IMR-90 (cell line): ENCODE data around the gene CCNA1. TPM values are rescaled to one million over a fixed set of nuclear protein-coding genes. Genes with fewer than 3 reads are reported as not detected.

Experiments used
- ATAC-seq: fragments of 200-7000 bp; cut with Tn5 transposase; 2 replicates; pipeline ENCODE4 v1.9.1; 2020; ENCODE audit warnings: low read depth, mild to moderate bottlenecking, moderate library complexity
- BruUV-seq: library from RNA; stranded (reverse); fragments of 400-500 nt; replicated peaks from 2 replicates; lab custom pipeline; 2021; lab: Mats Ljungman, UMichigan
- CTCF ChIA-PET: fragments of 300-600 bp; formaldehyde crosslinking; extraction: SDS; loops from one replicate; lab custom pipeline; 2021; ENCODE audit warnings: antibody characterized with exemption; lab: Yijun Ruan, JAX
- POLR2A ChIA-PET: fragments of 300-600 bp; sonication (Branson Sonifier 250); formaldehyde crosslinking; loops from one replicate; lab custom pipeline; 2022; ENCODE audit warnings: antibody characterized with exemption; ENCODE audit not compliant: unreplicated experiment; lab: Charles Lee
- DNase-seq: peaks from one replicate; pipeline ENCODE4 v3.0.0; 2013
- H2AFZ ChIP-seq: replicated peaks from 2 replicates; pipeline ENCODE3; 2013; ENCODE audit warnings: low read length, mild to moderate bottlenecking; ENCODE audit not compliant: poor library complexity
- H2AK5ac ChIP-seq: 2 replicates; pipeline ENCODE4 v1.6.1; 2013; ENCODE audit warnings: low read depth, low read length, inconsistent platforms
- H2AK9ac ChIP-seq: replicated peaks from 2 replicates; pipeline ENCODE3; 2013; ENCODE audit warnings: mild to moderate bottlenecking, low read depth, low read length, moderate library complexity; ENCODE audit not compliant: poor library complexity
- H2BK120ac ChIP-seq: 2 replicates; pipeline ENCODE4 v1.6.1; 2013; ENCODE audit warnings: low read depth, low read length, inconsistent platforms
- H2BK15ac ChIP-seq: 3 replicates; pipeline ENCODE4 v1.6.1; 2013; ENCODE audit warnings: low read depth, low read length, inconsistent platforms
- H2BK20ac ChIP-seq: 2 replicates; pipeline ENCODE4 v1.6.1; 2013; ENCODE audit warnings: low read depth, mild to moderate bottlenecking, inconsistent platforms, low read length, moderate library complexity
- H2BK5ac ChIP-seq: 2 replicates; pipeline ENCODE4 v1.6.1; 2013; ENCODE audit warnings: mild to moderate bottlenecking, low read depth, low read length, inconsistent platforms; ENCODE audit not compliant: poor library complexity, severe bottlenecking
- H3K14ac ChIP-seq: replicated peaks from 2 replicates; pipeline ENCODE4 v1.6.1; 2013; ENCODE audit warnings: low read depth, low read length, inconsistent platforms
- H3K18ac ChIP-seq: 2 replicates; pipeline ENCODE4 v1.6.1; 2013; ENCODE audit warnings: low read depth, low read length, control low read depth
- H3K23ac ChIP-seq: 2 replicates; pipeline ENCODE4 v1.6.1; 2013; ENCODE audit warnings: low read depth, low read length, inconsistent platforms
- H3K27ac ChIP-seq: 2 replicates; pipeline ENCODE4 v1.5.1; 2013; ENCODE audit warnings: mild to moderate bottlenecking, control low read depth, low read length; ENCODE audit not compliant: insufficient read depth
- H3K27me3 ChIP-seq: 2 replicates; pipeline ENCODE4 v1.6.1; 2013; ENCODE audit warnings: low read length; ENCODE audit not compliant: control insufficient read depth, insufficient read depth
- H3K36me3 ChIP-seq: 2 replicates; pipeline ENCODE4 v1.6.1; 2013; ENCODE audit warnings: low read length, mixed read lengths; ENCODE audit not compliant: control insufficient read depth, insufficient read depth
- H3K4ac ChIP-seq: 2 replicates; pipeline ENCODE4 v1.6.1; 2013; ENCODE audit warnings: low read depth, low read length, inconsistent platforms
- H3K4me1 ChIP-seq: 2 replicates; pipeline ENCODE4 v1.6.1; 2013; ENCODE audit warnings: low read length, mixed read lengths; ENCODE audit not compliant: control insufficient read depth, insufficient read depth
- H3K4me2 ChIP-seq: 2 replicates; pipeline ENCODE4 v1.6.1; 2013; ENCODE audit warnings: low read depth, mild to moderate bottlenecking, control low read depth, low read length, moderate library complexity
- H3K4me3 ChIP-seq: 2 replicates; pipeline ENCODE4 v1.5.1; 2013; ENCODE audit warnings: low read depth, mild to moderate bottlenecking, control low read depth, low read length, moderate library complexity; ENCODE audit not compliant: insufficient read depth
- H3K56ac ChIP-seq: 2 replicates; pipeline ENCODE4 v1.6.1; 2013; ENCODE audit warnings: low read length, inconsistent platforms; ENCODE audit not compliant: insufficient read depth; ENCODE audit errors: extremely low read depth
- H3K79me1 ChIP-seq, 2 experiments: 2 replicates each; pipeline ENCODE4 v1.6.1; 2013; ENCODE audit warnings: low read length in 2 of 2, inconsistent platforms in 1 of 2, low read depth in 1 of 2
- H3K9ac ChIP-seq: 2 replicates; pipeline ENCODE4 v1.6.1; 2013; ENCODE audit warnings: low read depth, low read length, control low read depth
- H3K9me1 ChIP-seq: 2 replicates; pipeline ENCODE4 v1.6.1; 2013; ENCODE audit warnings: low read length, inconsistent platforms; ENCODE audit not compliant: insufficient read depth
- H3K9me3 ChIP-seq: 2 replicates; pipeline ENCODE4 v1.6.1; 2013; ENCODE audit warnings: low read length; ENCODE audit not compliant: control insufficient read depth, insufficient read depth
- H4K20me1 ChIP-seq: 2 replicates; pipeline ENCODE4 v1.6.1; 2013; ENCODE audit warnings: low read length, inconsistent platforms; ENCODE audit not compliant: insufficient read depth
- H4K5ac ChIP-seq: 2 replicates; pipeline ENCODE4 v1.6.1; 2013; ENCODE audit warnings: mild to moderate bottlenecking, low read depth, low read length, control low read depth
- H4K8ac ChIP-seq, 2 experiments: 2 replicates each; pipeline ENCODE4 v1.6.1; 2013; ENCODE audit warnings: low read depth in 2 of 2, low read length in 2 of 2, control low read depth in 1 of 2, inconsistent platforms in 1 of 2
- H4K91ac ChIP-seq: 2 replicates; pipeline ENCODE4 v1.6.1; 2013; ENCODE audit warnings: low read depth, low read length, inconsistent platforms; ENCODE audit not compliant: insufficient read depth
- BHLHE40 ChIP-seq: fragments of 150-350 bp; IDR thresholded peaks from 2 replicates; pipeline ENCODE4 v1.6.1; 2016; ENCODE audit warnings: mild to moderate bottlenecking, low read depth, low read length
- CEBPB ChIP-seq: IDR thresholded peaks from 2 replicates; pipeline ENCODE4 v1.6.1; 2012; ENCODE audit warnings: low read depth, low read length, improper control_type of control experiment
- CHD1 ChIP-seq: IDR thresholded peaks from 2 replicates; pipeline ENCODE4 v1.6.1; 2012; ENCODE audit warnings: low read depth, low read length, improper control_type of control experiment
- FOS ChIP-seq: fragments of 150-350 bp; IDR thresholded peaks from 2 replicates; pipeline ENCODE4 v1.6.1; 2016; ENCODE audit warnings: low read depth, low read length
- MAFK ChIP-seq: IDR thresholded peaks from 2 replicates; pipeline ENCODE4 v1.6.1; 2012; ENCODE audit warnings: low read depth, low read length, improper control_type of control experiment
- MAZ ChIP-seq: IDR thresholded peaks from 2 replicates; pipeline ENCODE4 v1.6.1; 2012; ENCODE audit warnings: low read depth, mild to moderate bottlenecking, low read length, improper control_type of control experiment, moderate library complexity, borderline replicate concordance
- MXI1 ChIP-seq: IDR thresholded peaks from 2 replicates; pipeline ENCODE4 v1.6.1; 2012; ENCODE audit warnings: low read depth, mild to moderate bottlenecking, low read length, moderate library complexity, borderline replicate concordance
- NFE2L2 ChIP-seq: fragments of 150-350 bp; IDR thresholded peaks from 2 replicates; pipeline ENCODE4 v1.6.1; 2016; ENCODE audit warnings: low read depth, mild to moderate bottlenecking, low read length
- POLR2A ChIP-seq: IDR thresholded peaks from 2 replicates; pipeline ENCODE4 v1.6.1; 2012; ENCODE audit warnings: mild to moderate bottlenecking, low read depth, low read length
- RAD21 ChIP-seq: IDR thresholded peaks from 2 replicates; pipeline ENCODE4 v1.6.1; 2012; ENCODE audit warnings: low read length, improper control_type of control experiment
- RCOR1 ChIP-seq: IDR thresholded peaks from 2 replicates; pipeline ENCODE4 v1.6.1; 2012; ENCODE audit warnings: mild to moderate bottlenecking, low read length, improper control_type of control experiment; ENCODE audit not compliant: insufficient replicate concordance
- RFX5 ChIP-seq: IDR thresholded peaks from 2 replicates; pipeline ENCODE4 v1.8.0; 2012; ENCODE audit warnings: low read depth, mild to moderate bottlenecking, low read length, moderate library complexity
- SMC3 ChIP-seq: fragments of 150-350 bp; IDR thresholded peaks from 2 replicates; pipeline ENCODE4 v1.6.1; 2016; ENCODE audit warnings: low read depth, mild to moderate bottlenecking, antibody characterized with exemption, low read length, moderate library complexity
- dilution Hi-C: fragments of 300-500 bp; cut with HindIII; formaldehyde crosslinking; loops from one replicate; pipeline ENCODE4 v1.14.3; 2018; ENCODE audit warnings: low sequenced_read_pairs; ENCODE audit not compliant: unreplicated experiment
- in situ Hi-C: fragments of 300-500 bp; cut with MboI; formaldehyde crosslinking; loops from 3 replicates; pipeline ENCODE4 v1.14.3; 2019; ENCODE audit warnings: low sequenced_read_pairs, inconsistent platforms, mixed read lengths
- intact Hi-C: fragments of 100-400 bp; cut with micrococcal nuclease; formaldehyde crosslinking; loops from 2 replicates; pipeline ENCODE4 v1.10.0; 2022
- polyA plus RNA-seq, 3 experiments: library from polyadenylated mRNA; depleted of rRNA; stranded (reverse); fragments of >200 nt; gene quantifications; 2 replicates each; pipeline ENCODE4 v1.2.3, GENCODE V29; 2012; ENCODE audit warnings: low replicate concordance in 1 of 3
- total RNA-seq: library from RNA; depleted of rRNA; stranded (reverse); fragments of >200 nt; gene quantifications from 2 replicates; pipeline ENCODE4 v1.2.3, GENCODE V29; 2012
- TF ChIP-seq, protein P1 (sequence below): fragments of 150-350 bp; IDR thresholded peaks from 2 replicates; pipeline ENCODE4 v1.6.1; 2016; ENCODE audit warnings: low read depth, mild to moderate bottlenecking, low read length, moderate library complexity, borderline replicate concordance
- TF ChIP-seq, protein P2 (sequence below): conservative IDR thresholded peaks from 2 replicates; pipeline ENCODE4 v1.5.1; 2012; ENCODE audit warnings: mild to moderate bottlenecking, low read depth, low read length, improper control_type of control experiment
- TF ChIP-seq, protein P3 (sequence below): fragments of 150-350 bp; IDR thresholded peaks from 2 replicates; pipeline ENCODE4 v1.6.1; 2017; ENCODE audit warnings: mild to moderate bottlenecking, antibody characterized with exemption, low read length, low read depth

CCNA1 gene
- total and polyA plus RNA-seq, 2 of the 4 experiments (the other 2 are of a cell fraction): 0.07 TPM; not detected in 1

DNA sequence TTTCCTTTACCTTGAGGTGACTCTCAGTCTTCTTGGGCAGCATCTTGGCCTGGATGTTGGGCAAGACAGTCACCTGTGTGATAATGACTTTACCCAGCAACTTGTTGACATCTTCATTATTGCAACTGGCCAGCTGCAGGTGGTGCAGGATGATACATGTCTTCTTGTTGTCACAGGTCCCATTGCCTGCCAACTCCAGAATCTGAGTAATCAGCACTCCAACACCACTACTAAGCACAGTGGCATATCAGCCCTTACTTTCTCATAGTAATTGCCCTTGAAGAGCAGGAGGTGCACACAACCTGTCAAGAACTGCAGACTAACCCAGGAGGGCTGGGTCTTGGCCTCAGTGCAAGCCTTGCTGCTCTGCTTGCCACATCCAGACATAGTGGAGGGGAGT, 57.8 kb downstream of the CCNA1 start:
- POLR2A ChIA-PET: no interaction called here
- no peaks in the 10 kb centered on the region for H3K27me3 ChIP-seq
- H4K8ac ChIP-seq: no peak overlapping the region

More for the DNA sequence above, 57.8 kb downstream of the CCNA1 start:
- no peak overlapping the region for H3K4me3 ChIP-seq
- H3K18ac ChIP-seq: no peak overlapping the region
- CTCF ChIA-PET: no interaction called here
- no peak overlapping the region for H3K23ac ChIP-seq
- no peaks in the 10 kb centered on the region for H3K36me3 ChIP-seq
- no peak overlapping the region for H4K5ac ChIP-seq
- H3K9me3 ChIP-seq: no peaks in the 10 kb centered on the region
- no peak overlapping the region for H2BK15ac ChIP-seq
- H3K9ac ChIP-seq: no peak overlapping the region
- no peak overlapping the region for H2AK9ac ChIP-seq
- no peak overlapping the region for H3K27ac ChIP-seq
- H3K9me1 ChIP-seq: no peaks in the 10 kb centered on the region
- H2BK20ac ChIP-seq: no peak overlapping the region
- DNase-seq: no peak
- H3K4ac ChIP-seq: no peak overlapping the region
- no peak overlapping the region for H2BK120ac ChIP-seq
- H2AK5ac ChIP-seq: no peak overlapping the region
- in situ Hi-C loops: no loop called here
- intact Hi-C loops: no loop called here
- ATAC-seq: no peak
- H3K4me2 ChIP-seq: no peak overlapping the region
- no peaks in the 10 kb centered on the region for H3K79me1 ChIP-seq
- no peak overlapping the region for H2BK5ac ChIP-seq
- dilution Hi-C loops: no loop called here
- H4K91ac ChIP-seq: no peak overlapping the region
- no peaks in the 10 kb centered on the region for H3K4me1 ChIP-seq
- no peak overlapping the region for H3K14ac ChIP-seq
- no peak overlapping the region for H2AFZ ChIP-seq
- no TSS peak for BruUV-seq
- TF ChIP-seq CEBPB (no peak), RCOR1 (no peak), MAZ (no peak), BHLHE40 (no peak), CHD1 (no peak), SMC3 (no peak), NFE2L2 (no peak), FOS (no peak), MXI1 (no peak), RFX5 (no peak), RAD21 (no peak), POLR2A (no peak), MAFK (no peak)
- TF ChIP-seq, protein P1, sequence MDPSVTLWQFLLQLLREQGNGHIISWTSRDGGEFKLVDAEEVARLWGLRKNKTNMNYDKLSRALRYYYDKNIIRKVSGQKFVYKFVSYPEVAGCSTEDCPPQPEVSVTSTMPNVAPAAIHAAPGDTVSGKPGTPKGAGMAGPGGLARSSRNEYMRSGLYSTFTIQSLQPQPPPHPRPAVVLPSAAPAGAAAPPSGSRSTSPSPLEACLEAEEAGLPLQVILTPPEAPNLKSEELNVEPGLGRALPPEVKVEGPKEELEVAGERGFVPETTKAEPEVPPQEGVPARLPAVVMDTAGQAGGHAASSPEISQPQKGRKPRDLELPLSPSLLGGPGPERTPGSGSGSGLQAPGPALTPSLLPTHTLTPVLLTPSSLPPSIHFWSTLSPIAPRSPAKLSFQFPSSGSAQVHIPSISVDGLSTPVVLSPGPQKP: no peak
- TF ChIP-seq, protein P2, sequence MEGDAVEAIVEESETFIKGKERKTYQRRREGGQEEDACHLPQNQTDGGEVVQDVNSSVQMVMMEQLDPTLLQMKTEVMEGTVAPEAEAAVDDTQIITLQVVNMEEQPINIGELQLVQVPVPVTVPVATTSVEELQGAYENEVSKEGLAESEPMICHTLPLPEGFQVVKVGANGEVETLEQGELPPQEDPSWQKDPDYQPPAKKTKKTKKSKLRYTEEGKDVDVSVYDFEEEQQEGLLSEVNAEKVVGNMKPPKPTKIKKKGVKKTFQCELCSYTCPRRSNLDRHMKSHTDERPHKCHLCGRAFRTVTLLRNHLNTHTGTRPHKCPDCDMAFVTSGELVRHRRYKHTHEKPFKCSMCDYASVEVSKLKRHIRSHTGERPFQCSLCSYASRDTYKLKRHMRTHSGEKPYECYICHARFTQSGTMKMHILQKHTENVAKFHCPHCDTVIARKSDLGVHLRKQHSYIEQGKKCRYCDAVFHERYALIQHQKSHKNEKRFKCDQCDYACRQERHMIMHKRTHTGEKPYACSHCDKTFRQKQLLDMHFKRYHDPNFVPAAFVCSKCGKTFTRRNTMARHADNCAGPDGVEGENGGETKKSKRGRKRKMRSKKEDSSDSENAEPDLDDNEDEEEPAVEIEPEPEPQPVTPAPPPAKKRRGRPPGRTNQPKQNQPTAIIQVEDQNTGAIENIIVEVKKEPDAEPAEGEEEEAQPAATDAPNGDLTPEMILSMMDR: no peak
- TF ChIP-seq, protein P3, sequence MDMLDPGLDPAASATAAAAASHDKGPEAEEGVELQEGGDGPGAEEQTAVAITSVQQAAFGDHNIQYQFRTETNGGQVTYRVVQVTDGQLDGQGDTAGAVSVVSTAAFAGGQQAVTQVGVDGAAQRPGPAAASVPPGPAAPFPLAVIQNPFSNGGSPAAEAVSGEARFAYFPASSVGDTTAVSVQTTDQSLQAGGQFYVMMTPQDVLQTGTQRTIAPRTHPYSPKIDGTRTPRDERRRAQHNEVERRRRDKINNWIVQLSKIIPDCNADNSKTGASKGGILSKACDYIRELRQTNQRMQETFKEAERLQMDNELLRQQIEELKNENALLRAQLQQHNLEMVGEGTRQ: no peak
- no peak overlapping the region for H3K56ac ChIP-seq
- H4K20me1 ChIP-seq: no peaks in the 10 kb centered on the region
